HEK293 (cell line): ENCODE results near the gene SULT1A3.
"Not testable (repeated sequence)": the region's sequence is repeated elsewhere in the genome, so short reads cannot be mapped to it uniquely, and the experiment has no call there.

Source experiments
- CTCF ChIA-PET: fragments of 350-600 bp; formaldehyde crosslinking; extraction: SDS; loops from one replicate; lab custom pipeline; 2021; ENCODE audit warnings: antibody characterized with exemption; lab: Yijun Ruan, JAX
- POLR2A ChIA-PET: fragments of 300-600 bp; formaldehyde crosslinking; extraction: SDS; loops from one replicate; lab custom pipeline; 2020; ENCODE audit warnings: antibody characterized with exemption, inconsistent platforms; lab: Yijun Ruan, JAX
- H3K27ac ChIP-seq: fragments of 200-500 bp; sonication (Bioruptor generic); 2 replicates; pipeline ENCODE4 v1.5.1; 2014; ENCODE audit warnings: low read depth, low read length, control low read depth, inconsistent platforms; ENCODE audit errors: extremely low read depth
- H3K36me3 ChIP-seq, 2 experiments: fragments of 200-500 bp in 1 of 2; sonication (Bioruptor generic) in 1 of 2; 1 replicate in 1 of 2; 2 replicates in 1 of 2; pipeline ENCODE4 v1.5.1; 2014 to 2017; ENCODE audit warnings: inconsistent platforms in 2 of 2, low read length in 2 of 2; ENCODE audit not compliant: control insufficient read depth in 2 of 2, insufficient read depth in 1 of 2
- H3K4me1 ChIP-seq: fragments of 200-500 bp; sonication (Bioruptor generic); 2 replicates; pipeline ENCODE4 v1.5.1; 2014; ENCODE audit warnings: mild to moderate bottlenecking, low read length, inconsistent platforms; ENCODE audit not compliant: control insufficient read depth, insufficient read depth
- H3K4me3 ChIP-seq: 2 replicates; pipeline ENCODE4 v1.5.1; 2011; ENCODE audit warnings: low read depth, mild to moderate bottlenecking, control low read depth, low read length, moderate library complexity
- H3K9me3 ChIP-seq: fragments of 200-500 bp; sonication (Bioruptor generic); 2 replicates; pipeline ENCODE4 v1.5.1; 2014; ENCODE audit warnings: low read depth, low read length, inconsistent platforms; ENCODE audit not compliant: control insufficient read depth, insufficient read depth

SULT1A3 gene

DNA sequence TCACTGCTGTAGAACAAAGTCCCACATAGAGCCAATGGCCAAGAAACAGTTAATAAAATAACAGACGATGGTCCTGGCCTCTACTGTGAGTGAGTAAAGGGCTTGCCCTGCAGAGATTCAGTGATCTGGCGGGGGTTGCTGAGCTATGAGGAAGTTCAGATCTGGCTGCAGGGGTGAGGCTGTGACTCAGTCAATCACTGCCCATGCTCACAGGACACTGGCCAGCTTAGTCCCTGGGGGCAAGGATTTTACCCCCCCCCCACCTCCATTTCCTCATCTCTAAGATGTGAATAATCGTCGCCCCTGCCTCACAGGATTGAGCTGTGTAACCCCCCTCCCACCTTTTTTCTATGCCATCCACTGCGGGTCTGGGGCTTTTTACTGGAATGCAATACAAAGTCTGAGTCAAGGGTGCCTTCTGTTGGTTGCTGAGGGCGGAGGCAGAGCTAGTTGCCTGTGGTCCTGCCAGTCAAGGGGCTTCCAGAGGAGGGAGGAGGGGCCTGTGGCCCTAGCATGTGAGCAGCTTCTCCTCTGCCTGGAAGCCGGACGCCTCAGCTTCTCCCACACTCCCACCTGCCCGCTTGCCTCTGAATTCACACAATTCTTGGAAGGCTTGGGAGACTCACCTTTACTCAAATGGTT is 8.1 kb downstream of the SULT1A3 start:
- H3K9me3 ChIP-seq, H3K36me3 ChIP-seq, H3K4me3 ChIP-seq, POLR2A ChIA-PET, H3K4me1 ChIP-seq, CTCF ChIA-PET, H3K27ac ChIP-seq: not testable (repeated sequence)

DNA sequence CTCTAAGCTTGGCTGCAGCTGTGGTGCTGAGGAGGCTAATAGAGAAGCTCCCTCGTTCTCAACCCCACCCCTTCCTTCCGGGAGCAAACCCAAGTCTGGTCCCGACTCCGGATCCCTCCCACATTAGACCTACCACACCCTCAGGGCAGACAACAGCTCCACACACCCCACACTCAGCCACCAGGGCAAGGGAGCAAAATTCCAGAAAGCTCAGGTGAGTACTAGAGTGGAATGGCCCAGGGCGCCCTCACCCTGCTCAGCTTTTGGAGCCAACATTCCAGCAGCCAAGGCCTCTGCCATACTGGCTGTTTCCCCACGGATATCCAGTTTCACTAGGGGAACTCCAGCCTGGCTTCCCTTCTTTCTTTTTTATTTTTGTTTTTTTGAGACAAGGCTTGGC is 10.0 kb downstream of the SULT1A3 start:
- H3K4me1 ChIP-seq, H3K27ac ChIP-seq, H3K36me3 ChIP-seq, H3K9me3 ChIP-seq, CTCF ChIA-PET, POLR2A ChIA-PET, H3K4me3 ChIP-seq: not testable (repeated sequence)

DNA sequence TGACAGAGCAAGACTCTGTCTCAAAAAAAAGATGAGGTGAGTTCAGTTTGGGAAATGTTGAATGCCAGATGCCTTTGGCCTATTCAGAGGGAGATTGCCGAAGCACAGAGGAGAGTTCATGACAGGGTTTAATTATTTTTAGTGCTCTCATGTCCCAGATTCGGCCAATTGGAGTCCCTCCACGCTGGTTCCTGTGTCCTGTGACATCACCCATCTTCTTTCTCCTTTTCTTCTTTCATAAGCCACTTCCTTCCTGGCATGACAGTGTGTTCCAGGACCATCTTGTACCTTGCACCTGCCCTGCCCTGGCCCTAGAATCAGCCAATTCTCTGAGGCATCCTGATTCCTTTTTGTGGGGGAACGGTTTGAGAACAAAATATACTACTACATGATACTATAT is 12.4 kb downstream of the SULT1A3 start:
- H3K4me1 ChIP-seq, POLR2A ChIA-PET, H3K9me3 ChIP-seq, H3K36me3 ChIP-seq, CTCF ChIA-PET, H3K4me3 ChIP-seq, H3K27ac ChIP-seq: not testable (repeated sequence)

DNA sequence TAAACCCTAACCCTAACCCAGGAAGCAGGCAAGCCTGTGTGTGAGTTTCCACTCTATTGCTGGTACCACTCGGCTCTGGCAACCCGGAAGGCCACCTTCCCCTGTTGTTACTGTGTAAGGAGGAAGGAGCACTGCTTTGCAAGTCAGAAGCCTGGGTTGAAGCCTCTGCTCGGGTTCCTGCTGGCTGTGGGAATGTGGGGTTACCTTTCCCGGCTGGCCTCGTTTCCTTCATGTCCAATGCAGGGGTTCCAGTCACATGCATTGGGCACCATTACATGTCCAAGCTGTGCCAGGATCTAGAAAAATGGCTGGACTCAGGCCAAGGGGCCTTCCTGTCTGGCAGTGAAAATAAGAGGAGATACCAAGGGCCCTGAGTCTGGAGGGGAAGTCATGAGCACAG is 18.0 kb downstream of the SULT1A3 start:
- POLR2A ChIA-PET, H3K27ac ChIP-seq, CTCF ChIA-PET, H3K4me1 ChIP-seq, H3K36me3 ChIP-seq, H3K4me3 ChIP-seq, H3K9me3 ChIP-seq: not testable (repeated sequence)

DNA sequence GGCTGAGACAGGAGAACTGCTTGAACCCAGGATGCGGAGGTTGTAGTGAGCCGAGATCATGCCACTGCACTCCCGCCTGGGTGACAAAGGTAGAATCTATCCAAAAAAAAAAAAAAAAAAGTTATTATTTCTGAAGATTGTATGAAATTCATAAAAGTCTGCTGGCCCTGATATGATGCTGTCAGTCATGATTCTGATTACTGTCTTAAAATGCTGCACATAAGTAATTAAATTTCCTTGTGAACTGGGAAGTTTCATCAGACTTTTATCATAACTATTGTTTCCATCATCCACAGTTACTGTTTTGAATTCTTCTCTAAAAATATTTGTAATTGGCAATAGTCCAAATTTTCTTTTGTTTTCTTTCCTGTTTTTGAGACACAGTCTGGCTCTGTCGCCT is 49.3 kb downstream of the SULT1A3 start, which contains the start of gene NPIPB13:
NPIPB13 (minus strand) TSS at position 101 of the 400 bp plus-strand sequence. CDS start 2,906 bp downstream, outside the sequence.
- CTCF ChIA-PET, H3K9me3 ChIP-seq, POLR2A ChIA-PET: not testable (repeated sequence)

More for the DNA sequence above, 49.3 kb downstream of the SULT1A3 start, which contains the start of gene NPIPB13:
- not testable (repeated sequence) for H3K27ac ChIP-seq, H3K4me3 ChIP-seq, H3K36me3 ChIP-seq, H3K4me1 ChIP-seq
